Measurements from ENCODE around the gene TIAM2.
"Not testable (repeated sequence)": the region's sequence is repeated elsewhere in the genome, so short reads cannot be mapped to it uniquely, and the experiment has no call there.

TIAM2 gene

DNA sequence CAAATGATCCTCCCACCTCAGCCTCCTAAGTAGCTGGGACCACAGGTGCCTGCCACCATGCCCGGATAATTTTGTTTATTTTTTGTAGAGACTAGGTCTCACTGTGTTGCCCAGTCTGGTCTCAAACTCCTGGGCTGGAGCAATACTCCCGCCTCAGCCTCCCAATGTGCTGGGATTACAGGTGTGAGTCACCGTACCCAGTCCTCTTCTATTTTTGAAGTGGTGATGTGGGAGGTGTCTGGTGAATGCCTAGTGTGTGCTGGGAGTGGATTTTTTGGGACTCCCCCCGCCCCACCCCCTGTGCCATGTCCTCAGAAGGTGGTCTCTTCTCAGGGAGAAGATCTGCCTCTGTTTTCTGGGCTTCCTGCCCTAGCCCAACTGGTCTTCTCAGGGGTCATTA, 220.8 kb downstream of the TIAM2 start:
- no peak for DNase-seq (ENCODE audit: low read depth, low spot score)
- H3K27ac ChIP-seq = no peak overlapping the region

DNA sequence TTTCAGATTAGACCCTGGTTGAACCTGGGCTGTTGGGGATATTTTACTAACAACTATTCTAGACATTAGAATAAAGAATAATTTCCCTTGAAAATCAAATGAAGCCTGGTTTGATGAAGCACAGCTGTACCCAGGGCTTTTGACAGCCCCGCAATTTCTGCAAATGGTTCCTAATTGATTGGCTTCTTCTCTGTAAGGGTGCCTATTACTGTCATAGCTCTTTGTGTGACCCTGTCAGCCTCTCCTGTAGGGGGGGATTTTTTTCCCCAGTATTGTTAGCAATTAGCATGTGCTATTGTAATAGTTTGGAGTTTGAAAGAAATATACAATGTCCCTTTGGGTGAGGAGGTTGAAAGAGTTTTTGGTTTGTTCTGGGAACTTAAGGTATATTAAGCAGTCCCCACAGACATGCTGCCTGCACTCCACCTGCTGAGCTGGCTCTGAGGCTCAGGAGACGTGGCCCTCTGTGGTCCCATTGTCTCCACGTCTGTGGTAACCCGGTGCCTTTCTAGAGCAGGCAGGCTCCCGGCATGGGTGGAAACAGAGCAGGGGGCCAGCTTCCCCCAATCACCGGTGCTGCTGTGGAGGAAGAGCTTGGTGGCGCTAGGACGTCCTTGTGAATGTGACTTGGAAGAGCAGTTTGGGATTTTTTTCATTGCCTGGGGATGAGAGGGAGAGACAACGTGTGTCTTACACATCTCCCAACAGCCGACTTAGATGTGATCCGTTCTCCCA, 221.4 kb downstream of the TIAM2 start:
- no peak overlapping the region for H3K27ac ChIP-seq
- DNase-seq (ENCODE audit: low read depth, low spot score) = no peak

DNA sequence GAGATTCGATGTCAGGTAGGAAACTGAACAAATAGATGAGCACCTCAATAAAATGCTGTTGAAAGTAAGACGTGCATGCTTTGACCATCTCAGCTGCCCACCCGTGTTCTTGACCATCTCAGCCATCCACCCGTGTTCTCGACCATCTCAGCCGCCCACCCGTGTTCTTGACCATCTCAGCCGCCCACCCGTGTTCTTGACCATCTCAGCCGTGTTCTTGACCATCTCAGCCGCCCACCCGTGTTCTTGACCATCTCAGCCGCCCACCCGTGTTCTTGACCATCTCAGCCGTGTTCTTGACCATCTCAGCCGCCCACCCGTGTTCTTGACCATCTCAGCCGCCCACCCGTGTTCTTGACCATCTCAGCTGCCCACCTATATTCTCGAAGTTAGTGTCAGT, 223.6 kb downstream of the TIAM2 start:
- not testable (repeated sequence) for DNase-seq (ENCODE audit: low read depth, low spot score); H3K27ac ChIP-seq

DNA sequence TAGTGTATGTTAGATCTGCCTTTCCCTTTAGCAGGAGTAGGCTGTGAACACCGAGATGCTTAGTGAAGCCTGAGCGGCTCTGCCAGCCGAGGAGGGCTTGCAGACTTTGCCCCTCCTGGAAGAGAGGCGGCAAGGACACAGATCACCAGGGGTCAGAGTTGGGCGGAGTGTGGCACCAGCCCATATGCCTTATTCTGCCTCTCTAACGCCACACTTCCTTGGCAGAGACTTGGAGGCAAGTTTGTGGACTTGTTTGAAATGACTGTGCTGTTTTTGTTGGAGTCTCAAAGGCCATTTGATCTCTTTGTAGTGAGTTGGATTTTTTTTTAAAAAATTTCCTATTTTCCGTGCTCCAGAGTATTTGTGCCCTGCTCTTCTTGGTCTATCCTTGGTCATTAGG, 224.2 kb downstream of the TIAM2 start:
- H3K27ac ChIP-seq = peak overlapping the region; percentile 46
- DNase-seq (ENCODE audit: low read depth, low spot score) = no peak

DNA sequence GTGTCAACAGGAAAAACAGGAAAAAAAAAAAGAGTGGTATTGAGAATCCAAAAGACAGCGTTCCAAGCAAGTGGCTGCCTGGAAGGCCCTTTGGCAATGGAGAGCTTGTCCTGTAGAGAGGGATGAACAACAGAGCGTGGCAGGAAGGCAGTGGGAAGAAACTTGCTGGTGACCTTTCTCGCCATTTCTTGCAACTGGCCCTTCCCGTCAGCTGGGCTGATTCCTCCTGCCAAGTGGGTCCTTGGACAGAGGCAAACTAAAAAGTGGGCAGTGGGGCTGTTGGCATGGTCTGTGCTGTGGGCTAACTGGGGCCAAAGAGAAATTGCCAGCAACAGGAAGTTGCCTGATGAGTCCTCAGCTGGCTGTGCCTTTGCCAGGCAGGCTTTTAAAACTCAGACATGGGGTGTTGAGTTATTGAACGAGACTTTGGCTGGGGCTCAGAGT, 224.8 kb downstream of the TIAM2 start:
- no peak for DNase-seq (ENCODE audit: low read depth, low spot score)
- peak overlapping the region; percentile 46 for H3K27ac ChIP-seq

DNA sequence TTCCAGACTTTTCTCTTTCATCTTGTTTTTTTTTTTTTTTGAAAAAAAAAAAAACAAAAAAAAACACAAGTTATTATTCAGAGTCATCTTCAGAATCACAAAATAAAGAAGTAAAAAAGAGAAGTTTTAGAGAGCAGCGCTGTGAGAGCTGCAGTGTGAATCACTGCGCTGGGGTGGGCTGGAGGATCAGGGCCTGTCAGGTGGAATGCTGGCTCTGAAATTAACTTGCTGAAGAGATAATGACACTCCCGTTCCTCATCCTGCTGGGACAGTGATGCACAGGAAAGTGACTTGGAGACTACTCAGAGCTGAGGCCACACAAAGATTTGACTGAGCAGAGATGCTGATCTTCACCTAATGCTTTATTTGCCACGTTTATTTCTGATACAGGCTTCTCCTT, 226.0 kb downstream of the TIAM2 start:
- no peak overlapping the region for H3K27ac ChIP-seq
- DNase-seq (ENCODE audit: low read depth, low spot score) = no peak

DNA sequence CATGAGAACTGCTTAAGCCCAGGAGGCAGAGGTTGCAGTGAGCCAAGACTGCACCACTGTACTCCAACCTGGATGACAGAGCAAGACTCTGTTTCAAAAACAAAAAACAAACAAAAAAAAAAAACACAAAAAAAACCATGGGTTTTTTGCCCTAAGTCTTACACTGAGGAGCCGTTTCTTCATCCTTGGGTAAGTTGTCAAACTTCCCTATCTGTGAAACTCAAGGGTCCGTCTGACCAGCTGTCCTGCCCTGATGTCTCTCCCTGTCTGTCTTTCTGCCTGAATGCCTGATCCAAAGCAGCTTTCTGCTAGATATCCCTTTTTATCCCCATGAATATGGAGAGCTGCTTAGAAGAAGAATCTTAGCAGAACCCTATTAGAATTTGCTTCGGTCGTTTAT, 227.4 kb downstream of the TIAM2 start:
- DNase-seq (ENCODE audit: low read depth, low spot score) = no peak
- no peak overlapping the region for H3K27ac ChIP-seq

DNA sequence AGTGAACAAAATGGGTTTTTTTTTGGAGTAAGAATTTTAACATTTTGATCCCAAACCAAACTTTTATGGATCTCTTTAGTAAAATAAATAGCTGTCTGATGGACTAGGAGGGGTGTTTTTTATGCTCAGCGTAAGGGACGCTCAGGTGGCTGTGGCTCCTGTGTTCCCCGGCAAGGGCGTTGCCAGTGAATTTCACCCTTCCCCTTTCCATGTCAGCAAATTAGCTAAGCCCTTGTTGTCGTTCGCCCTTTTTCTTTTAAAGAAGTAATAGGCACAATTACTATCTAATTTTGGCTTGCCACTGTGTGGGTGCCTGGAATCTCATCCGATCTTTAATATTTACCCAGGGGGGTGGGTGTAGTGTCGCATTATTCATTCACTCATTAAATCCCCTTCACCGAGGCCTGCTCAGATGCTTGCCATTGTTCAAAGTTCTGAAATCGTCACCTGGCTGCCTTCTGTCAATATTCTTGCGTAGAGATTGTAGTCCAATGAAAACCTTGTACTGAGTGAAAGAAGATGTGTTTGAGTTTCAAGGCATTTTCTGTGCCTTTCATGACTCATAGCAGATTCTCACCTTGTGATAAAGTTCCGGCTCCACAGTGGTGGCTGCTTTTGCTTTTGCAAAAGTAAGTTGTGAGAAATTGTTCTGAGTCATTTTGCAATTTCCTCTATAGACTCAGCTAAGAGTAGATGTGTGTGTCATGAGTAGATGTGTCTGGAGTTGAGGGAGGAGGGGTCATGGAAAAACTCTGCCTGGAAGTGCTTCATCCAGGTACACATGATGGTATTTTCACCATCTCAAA, 228.7 kb downstream of the TIAM2 start:
- DNase-seq (ENCODE audit: low read depth, low spot score) = peak; percentile 97

DNA sequence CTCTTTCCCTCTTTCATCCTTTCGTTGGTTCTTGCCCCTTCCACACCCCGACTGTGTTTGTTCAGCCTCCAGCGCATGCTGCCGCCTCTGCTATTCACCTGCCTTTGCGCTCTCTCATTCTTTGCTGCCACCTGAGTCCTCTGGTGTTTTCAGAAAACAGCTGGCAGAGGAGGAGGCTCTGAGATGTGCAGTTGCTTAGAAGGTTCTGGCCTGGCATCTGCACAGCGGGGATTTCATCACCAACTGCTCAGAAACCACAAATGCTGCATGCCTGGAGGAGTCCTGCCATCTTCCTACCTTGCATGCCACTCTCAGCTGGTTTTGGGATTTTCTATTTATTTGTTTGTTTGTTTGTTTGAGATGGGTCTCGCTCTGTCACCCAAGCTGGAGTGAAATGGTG, 229.5 kb downstream of the TIAM2 start:
- H3K27ac ChIP-seq = peak overlapping the region; percentile 88
- DNase-seq (ENCODE audit: low read depth, low spot score) = no peak

More for the DNA sequence above, 228.7 kb downstream of the TIAM2 start:
- H3K27ac ChIP-seq = peak overlapping the region; percentile 88

DNA sequence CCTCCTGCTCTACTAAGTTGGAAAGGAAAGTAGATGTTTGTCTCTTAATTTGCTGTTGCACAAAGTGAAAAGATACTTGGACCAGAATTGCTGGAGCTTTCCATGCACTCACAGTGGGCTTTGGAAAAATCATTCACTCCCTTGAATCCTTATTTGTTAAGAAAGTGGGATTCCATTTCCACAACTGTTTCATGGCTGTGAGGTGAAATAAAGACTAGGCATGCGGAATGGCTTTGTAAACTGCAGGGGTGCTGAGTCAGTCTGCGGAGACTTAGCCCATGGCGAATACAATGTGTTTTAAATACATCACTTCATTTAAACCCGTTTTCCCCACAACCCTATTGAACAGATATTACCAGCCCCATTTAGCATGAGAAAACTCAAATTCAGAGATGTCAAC, 231.9 kb downstream of the TIAM2 start:
- no peak overlapping the region for H3K27ac ChIP-seq
- no peak for DNase-seq (ENCODE audit: low read depth, low spot score)

DNA sequence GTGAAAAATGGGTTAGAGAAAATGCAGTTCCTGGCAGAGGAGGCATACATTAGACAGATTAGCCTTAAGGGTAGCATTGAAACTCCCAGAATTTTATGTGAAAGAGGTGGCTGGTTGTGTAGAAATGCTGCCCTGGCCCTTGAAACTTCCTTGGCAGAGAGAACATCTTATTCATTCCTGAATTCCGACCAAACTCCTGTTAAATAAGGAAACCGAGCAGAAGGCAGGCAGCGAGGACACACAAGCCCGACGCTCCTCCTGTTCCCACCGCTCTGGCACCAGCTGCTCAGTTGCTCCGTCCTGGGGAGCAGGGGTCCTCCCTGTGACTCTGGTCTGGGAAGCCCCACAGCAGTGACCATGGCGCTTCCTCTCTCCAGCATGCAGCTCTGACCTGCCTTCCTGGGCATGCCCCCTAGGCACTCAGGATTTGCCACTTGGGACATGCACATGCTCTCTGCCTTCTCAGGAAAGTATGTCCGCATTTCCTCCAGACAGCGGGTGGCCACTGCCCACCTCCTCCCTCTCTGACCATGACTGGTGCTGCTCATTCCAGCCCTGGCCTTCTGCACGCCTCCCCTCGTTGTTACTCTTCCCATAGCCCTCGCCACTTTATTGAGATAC, 233.5 kb downstream of the TIAM2 start:
- no peak for DNase-seq (ENCODE audit: low read depth, low spot score)
- peak overlapping the region; percentile 25 for H3K27ac ChIP-seq

DNA sequence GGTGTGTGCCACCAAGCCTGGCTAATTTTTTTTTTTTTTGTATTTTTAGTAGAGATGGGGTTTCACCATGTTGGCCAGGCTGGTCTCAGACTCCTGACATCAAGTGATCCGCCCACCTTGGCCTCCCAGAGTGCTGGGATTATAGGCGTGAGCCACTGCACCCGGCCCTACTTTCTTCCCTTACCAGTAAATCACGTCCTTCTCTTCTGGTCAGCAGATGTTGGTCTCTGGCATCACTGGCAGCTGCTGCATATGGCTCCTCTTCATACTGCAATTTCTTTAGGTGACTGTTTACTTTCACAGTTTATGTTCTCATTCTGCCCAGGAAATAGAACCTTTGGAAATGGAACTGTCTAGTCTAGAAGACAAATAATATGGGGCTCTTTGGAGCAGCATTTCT, 235.9 kb downstream of the TIAM2 start:
- H3K27ac ChIP-seq; DNase-seq (ENCODE audit: low read depth, low spot score): not testable (repeated sequence)

DNA sequence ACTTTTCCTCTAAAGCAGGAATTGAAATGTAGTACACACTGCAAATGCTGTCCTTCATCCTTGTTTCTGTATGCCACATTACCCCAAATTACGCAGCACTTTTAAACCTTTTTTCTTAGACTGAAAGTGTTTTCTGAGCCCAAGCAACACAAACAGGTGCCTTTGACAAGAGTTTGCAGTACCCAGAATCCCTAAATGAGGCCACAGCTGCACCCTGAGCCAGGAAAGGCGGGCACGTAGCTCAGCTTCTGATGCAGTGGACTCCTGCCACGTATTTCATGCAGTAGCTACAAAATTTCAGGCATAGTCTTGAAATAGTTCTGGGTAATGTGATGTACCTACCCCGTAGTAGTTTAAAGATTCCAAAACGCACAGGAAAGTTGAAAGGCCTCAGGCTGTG, 237.7 kb downstream of the TIAM2 start:
- DNase-seq (ENCODE audit: low read depth, low spot score) = no peak
- no peak overlapping the region for H3K27ac ChIP-seq

DNA sequence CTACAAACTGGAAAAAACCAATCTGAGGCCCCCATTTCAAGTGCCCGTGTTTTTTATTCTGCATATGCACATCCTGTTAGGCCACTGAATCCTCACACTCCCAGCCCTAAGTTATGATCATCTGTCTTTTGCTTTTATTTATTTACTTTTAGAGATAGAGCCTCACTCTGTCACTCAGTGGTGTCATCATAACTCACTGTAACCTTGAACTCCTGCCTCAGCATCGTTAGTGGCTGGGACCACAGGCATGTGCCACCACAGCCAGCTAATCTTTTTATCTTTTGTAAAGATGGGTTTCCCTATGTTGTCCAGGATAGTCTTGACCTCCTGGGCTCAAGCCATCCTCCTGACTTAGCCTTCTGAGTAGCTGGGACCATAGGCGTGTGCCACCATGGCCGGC, 239.1 kb downstream of the TIAM2 start:
- no peak overlapping the region for H3K27ac ChIP-seq
- DNase-seq (ENCODE audit: low read depth, low spot score) = no peak

DNA sequence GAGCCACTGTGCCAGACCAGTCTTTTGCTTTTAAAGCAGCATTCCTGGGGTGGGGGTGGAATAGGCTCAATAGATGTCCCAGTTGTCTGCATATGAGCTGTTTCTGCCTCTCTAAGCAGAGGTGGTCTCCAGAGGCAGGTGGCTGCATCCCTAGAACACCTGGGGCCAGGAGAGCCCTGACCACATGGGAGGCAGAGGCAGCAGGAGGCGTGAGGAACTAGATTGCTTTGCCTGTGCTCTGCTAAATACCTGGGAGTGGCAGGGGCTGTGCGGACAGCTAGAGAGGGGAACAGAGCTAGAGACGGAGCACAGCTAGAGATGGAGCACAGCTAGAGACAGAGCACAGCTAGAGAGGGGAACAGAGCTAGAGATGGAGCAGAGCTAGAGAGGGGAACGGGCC, 239.6 kb downstream of the TIAM2 start:
- no peak for DNase-seq (ENCODE audit: low read depth, low spot score)
- no peak overlapping the region for H3K27ac ChIP-seq

DNA sequence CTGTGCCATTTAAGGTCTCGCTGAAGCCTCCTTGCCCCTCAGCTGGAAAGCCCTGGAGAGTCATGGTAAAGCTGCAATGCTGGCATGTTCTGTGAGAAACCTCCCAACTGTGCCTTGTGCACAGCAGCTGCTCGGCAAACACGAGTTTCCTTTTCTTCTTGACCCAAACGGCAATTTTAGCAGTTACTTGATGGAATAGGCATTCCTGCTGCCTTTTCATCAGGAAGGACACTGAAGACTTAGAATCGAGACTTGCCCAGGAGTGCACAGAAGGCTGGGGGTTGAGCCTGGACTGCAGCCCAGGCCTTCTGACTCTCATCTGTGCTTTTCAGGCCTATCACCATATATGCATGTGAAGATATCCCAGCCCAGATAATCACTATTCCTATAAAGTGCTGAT, 240.0 kb downstream of the TIAM2 start:
- H3K27ac ChIP-seq = no peak overlapping the region
- no peak for DNase-seq (ENCODE audit: low read depth, low spot score)

DNA sequence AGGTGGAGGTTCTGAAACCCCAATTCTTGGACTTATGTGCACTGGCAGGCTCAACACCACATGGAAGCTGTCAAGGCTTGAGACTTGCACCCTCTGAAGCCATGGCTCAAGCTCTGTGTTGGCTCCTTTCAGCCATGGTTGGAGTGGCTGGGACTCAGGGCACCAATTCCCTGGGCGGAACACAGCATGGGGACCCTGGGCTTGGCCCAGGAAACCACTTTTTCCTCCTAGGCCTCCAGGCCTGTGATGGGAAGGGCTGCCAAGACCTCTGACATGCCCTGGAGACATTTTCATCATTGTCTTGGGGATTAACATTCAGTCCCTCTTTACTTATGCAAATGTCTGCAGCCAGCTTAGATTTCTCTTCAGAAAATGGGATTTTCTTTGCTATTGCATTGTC, 242.5 kb downstream of the TIAM2 start:
- no peak for DNase-seq (ENCODE audit: low read depth, low spot score)
- H3K27ac ChIP-seq = no peak overlapping the region

DNA sequence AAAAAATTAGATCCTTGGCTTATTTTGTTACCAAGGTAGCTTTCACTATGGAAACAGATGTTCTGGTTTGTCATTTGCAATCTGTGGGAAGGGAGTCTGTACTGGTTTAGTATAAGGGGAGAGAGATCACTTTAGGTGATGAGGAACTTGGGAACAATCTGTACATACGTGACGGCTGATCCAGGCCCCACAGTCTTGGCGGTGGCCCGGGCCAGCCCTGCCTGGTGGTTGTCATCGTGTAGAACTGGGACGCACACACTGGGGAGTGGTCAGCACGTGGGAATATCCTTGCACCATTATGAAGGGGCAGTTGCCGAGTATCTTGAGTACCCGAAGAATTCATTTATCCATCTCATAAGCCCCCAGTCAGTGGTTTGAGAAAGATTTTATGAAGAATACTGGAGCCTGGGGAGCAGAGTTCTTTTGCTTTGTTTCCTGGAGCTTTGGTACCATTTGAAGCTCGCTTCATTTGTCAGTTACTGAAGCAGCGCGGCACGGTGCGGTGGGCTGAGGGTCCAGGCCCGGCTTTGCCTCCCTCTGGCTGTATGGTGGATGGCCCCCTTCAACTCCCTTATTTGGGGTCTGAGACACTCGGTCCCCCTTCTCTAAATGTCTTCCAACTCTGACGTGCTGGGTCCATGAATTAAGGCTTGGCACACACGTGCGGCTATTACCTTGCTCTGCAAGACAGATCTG, 245.9 kb downstream of the TIAM2 start:
- DNase-seq (ENCODE audit: low read depth, low spot score) = no peak
- H3K27ac ChIP-seq = no peak overlapping the region

DNA sequence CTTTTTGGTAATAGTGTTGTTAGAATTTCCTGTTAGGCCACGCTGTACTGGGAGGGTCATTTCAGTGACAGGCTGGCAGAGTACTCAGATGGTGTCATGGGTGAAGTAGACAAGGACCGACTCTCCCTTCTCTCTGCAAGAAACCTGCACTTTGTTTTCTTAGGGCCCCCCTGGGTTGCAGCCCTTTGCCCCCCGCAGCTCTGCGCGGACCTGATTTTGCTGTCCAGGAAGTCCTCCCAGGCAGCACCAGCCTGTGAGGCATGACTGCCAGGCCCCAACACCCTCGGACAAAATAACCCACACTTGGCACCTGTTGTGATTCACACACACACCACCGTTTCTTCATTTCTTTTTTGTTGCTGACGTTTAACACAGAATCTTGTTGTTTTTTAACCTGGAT, 246.9 kb downstream of the TIAM2 start:
- no peak overlapping the region for H3K27ac ChIP-seq
- no peak for DNase-seq (ENCODE audit: low read depth, low spot score)

DNA sequence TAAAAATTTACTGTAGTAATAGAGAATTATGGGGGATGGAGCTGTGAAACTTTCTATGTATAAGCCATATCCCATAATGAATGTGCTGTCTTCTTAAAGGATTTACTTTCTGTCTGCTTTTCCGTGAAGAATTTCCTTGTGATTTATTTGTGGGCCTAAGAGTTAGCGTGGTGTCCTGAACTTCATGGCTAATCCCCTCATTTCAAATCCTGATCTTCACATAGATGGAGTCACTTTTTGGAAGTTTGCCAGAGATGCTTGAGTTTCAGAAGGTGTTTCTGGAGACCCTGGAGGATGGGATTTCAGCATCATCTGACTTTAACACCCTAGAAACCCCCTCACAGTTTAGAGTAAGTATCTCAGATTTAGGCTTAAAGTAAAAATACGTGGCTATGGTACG, 249.3 kb downstream of the TIAM2 start:
- DNase-seq (ENCODE audit: low read depth, low spot score) = no peak
- no peak overlapping the region for H3K27ac ChIP-seq

DNA sequence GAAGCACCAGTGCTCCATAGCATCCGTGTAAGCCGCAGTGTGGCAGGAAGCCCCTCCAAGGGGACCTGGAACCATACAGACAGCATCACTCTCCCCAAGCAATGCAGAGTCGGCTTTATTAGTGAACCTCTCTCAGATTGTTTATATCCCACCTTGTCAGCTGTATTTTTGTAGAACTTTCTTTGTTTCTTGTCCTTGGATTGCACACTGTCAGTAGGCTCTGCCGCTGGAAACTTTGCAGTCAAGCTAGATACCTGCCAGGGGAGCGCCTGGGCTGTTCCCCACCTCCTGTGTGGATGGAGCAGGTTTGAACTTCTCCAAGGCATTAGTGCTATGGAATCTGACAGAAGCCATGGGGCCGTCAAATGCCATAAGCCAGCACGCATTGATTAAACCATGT, 250.1 kb downstream of the TIAM2 start:
- DNase-seq (ENCODE audit: low read depth, low spot score) = no peak
- H3K27ac ChIP-seq = no peak overlapping the region
